HG03521 (cell line): ENCODE measurements around the gene DNER.

Experiments
- ATAC-seq: cut with Tn5 transposase; IDR thresholded peaks from one replicate; pipeline ENCODE4 v1.9.1; 2021; ENCODE audit warnings: mild to moderate bottlenecking, moderate library complexity; ENCODE audit not compliant: unreplicated experiment

The DNER gene

GRCh38 chr2:229445501-229446211, 268.7 kb downstream of the DNER start:
- ATAC-seq = no peak

GRCh38 chr2:229445019-229445418, 269.3 kb downstream of the DNER start:
- ATAC-seq = no peak

GRCh38 chr2:229443546-229444268, 270.6 kb downstream of the DNER start:
- no peak for ATAC-seq

- ATAC-seq = no peak
Observed at GRCh38 chr2:229443141-229443540, 271.2 kb downstream of the DNER start.

- ATAC-seq = no peak
Observed at GRCh38 chr2:229438430-229439159, 275.8 kb downstream of the DNER start.

- ATAC-seq = no peak
Observed at GRCh38 chr2:229437467-229437866, 276.9 kb downstream of the DNER start.

GRCh38 chr2:229434187-229434586, 280.2 kb downstream of the DNER start:
- no peak for ATAC-seq

- ATAC-seq = no peak
Observed at GRCh38 chr2:229433351-229433750, 281.0 kb downstream of the DNER start.

GRCh38 chr2:229431327-229431954, 282.9 kb downstream of the DNER start:
- no peak for ATAC-seq

- no peak for ATAC-seq
Observed at GRCh38 chr2:229429589-229429988, 284.8 kb downstream of the DNER start.

GRCh38 chr2:229426464-229426863, 287.9 kb downstream of the DNER start:
- no peak for ATAC-seq

GRCh38 chr2:229425598-229425997, 288.8 kb downstream of the DNER start:
- no peak for ATAC-seq

- ATAC-seq = no peak
Observed at GRCh38 chr2:229422063-229422462, 292.3 kb downstream of the DNER start.

GRCh38 chr2:229419158-229419557, 295.2 kb downstream of the DNER start:
- ATAC-seq = no peak

- no peak for ATAC-seq
Observed at GRCh38 chr2:229417916-229418315, 296.4 kb downstream of the DNER start.

- ATAC-seq = no peak
Observed at GRCh38 chr2:229417176-229417575, 297.2 kb downstream of the DNER start.

GRCh38 chr2:229416116-229416694, 298.1 kb downstream of the DNER start:
- no peak for ATAC-seq

- no peak for ATAC-seq
Observed at GRCh38 chr2:229414631-229415030, 299.7 kb downstream of the DNER start.

- no peak for ATAC-seq
Observed at GRCh38 chr2:229412686-229413085, 301.7 kb downstream of the DNER start.

GRCh38 chr2:229410946-229411345, 303.4 kb downstream of the DNER start:
- ATAC-seq = no peak

GRCh38 chr2:229410264-229410663, 304.1 kb downstream of the DNER start:
- no peak for ATAC-seq
